A673 (cell line): Measurements from ENCODE around the gene BACE2. TPM values are rescaled to one million over a fixed set of nuclear protein-coding genes. Genes with fewer than 3 reads are reported as not detected.

Experiments
- BruUV-seq: library from RNA; stranded (reverse); fragments of 400-500 nt; replicated peaks from 2 replicates; lab custom pipeline; 2021; lab: Mats Ljungman, UMichigan
- CTCF ChIA-PET: fragments of 300-600 bp; sonication (Branson Sonifier 250); formaldehyde crosslinking; loops from one replicate; lab custom pipeline; 2022; ENCODE audit warnings: antibody characterized with exemption; lab: Charles Lee
- POLR2A ChIA-PET: fragments of 300-600 bp; sonication (Branson Sonifier 250); formaldehyde crosslinking; loops from one replicate; lab custom pipeline; 2022; ENCODE audit warnings: antibody characterized with exemption; ENCODE audit not compliant: low non-redundant PET; lab: Charles Lee
- DNase-seq: peaks from one replicate; pipeline ENCODE4 v3.0.0-alpha.2; 2015; ENCODE audit warnings: low spot score
- H3K27ac ChIP-seq: fragments of 200-600 bp; sonication (generic); 2 replicates; pipeline ENCODE4 v1.5.1; 2016; ENCODE audit warnings: mixed run types, low read depth, mild to moderate bottlenecking, mixed read lengths, antibody characterized with exemption, low read length; ENCODE audit not compliant: poor library complexity, severe bottlenecking
- H3K27me3 ChIP-seq: fragments of 200-600 bp; sonication (generic); replicated peaks from 2 replicates; pipeline ENCODE4 v1.6.1; 2017; ENCODE audit warnings: mixed run types, low read depth, mild to moderate bottlenecking, mixed read lengths, antibody characterized with exemption, low read length; ENCODE audit not compliant: insufficient read depth, poor library complexity
- H3K36me3 ChIP-seq: fragments of 200-600 bp; sonication (generic); 2 replicates; pipeline ENCODE4 v1.6.1; 2016; ENCODE audit warnings: mixed run types, mild to moderate bottlenecking, mixed read lengths, antibody characterized with exemption, low read length; ENCODE audit not compliant: insufficient read depth, poor library complexity, severe bottlenecking
- H3K4me1 ChIP-seq: fragments of 200-600 bp; sonication (generic); 2 replicates; pipeline ENCODE4 v1.6.1; 2017; ENCODE audit warnings: mixed run types, mild to moderate bottlenecking, mixed read lengths, antibody characterized with exemption, low read length; ENCODE audit not compliant: insufficient read depth, poor library complexity, severe bottlenecking
- H3K4me3 ChIP-seq: fragments of 200-600 bp; sonication (generic); 2 replicates; pipeline ENCODE4 v1.5.1; 2016; ENCODE audit warnings: low read depth, mixed run types, mild to moderate bottlenecking, mixed read lengths, low read length; ENCODE audit not compliant: poor library complexity, severe bottlenecking
- H3K9me3 ChIP-seq: fragments of 200-600 bp; sonication (generic); 2 replicates; pipeline ENCODE4 v1.6.1; 2016; ENCODE audit warnings: mixed run types, low read depth, mild to moderate bottlenecking, mixed read lengths, antibody characterized with exemption, low read length; ENCODE audit not compliant: poor library complexity, severe bottlenecking
- EZH2 ChIP-seq: fragments of 200-600 bp; sonication (generic); IDR thresholded peaks from 2 replicates; pipeline ENCODE4 v1.6.1; 2017; ENCODE audit warnings: borderline replicate concordance, low read depth, mild to moderate bottlenecking, mixed read lengths, antibody characterized with exemption, low read length; ENCODE audit not compliant: poor library complexity, severe bottlenecking
- intact Hi-C: fragments of 100-400 bp; cut with micrococcal nuclease; formaldehyde crosslinking; loops from one replicate; pipeline ENCODE4 v1.10.0; 2022; ENCODE audit not compliant: unreplicated experiment
- total RNA-seq: library from RNA; stranded (reverse); gene quantifications from 2 replicates; pipeline ENCODE4 v1.2.3, GENCODE V29; 2021
- TF ChIP-seq, protein P1 (sequence below): fragments of 300-800, 200-600 bp; sonication (generic); conservative IDR thresholded peaks from 2 replicates; pipeline ENCODE4 v1.5.1; 2017; ENCODE audit warnings: low read depth, mild to moderate bottlenecking, antibody characterized with exemption, low read length, moderate library complexity, mixed read lengths

Gene BACE2
- total RNA-seq, 1 experiment from 2014 or later = 6.9 TPM

DNA sequence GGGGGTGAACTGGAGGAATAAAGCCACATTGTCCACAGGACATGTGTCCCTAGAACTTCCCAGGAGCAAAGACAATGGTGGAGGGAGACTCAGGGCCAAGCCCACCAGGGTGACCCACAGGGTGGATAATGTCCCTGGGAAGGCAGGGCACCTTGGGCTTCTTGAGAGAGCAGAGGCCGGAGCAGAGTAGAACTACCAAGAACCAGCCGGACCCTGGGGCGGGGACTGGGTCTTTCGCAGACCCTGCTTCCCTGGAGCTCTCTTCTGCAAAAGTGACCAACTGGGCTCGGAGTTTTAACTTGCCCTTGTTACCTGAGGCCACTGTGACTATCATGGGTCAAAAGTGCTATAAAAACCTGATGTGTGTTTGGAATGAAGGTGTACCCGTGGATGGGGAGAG, 147.8 kb downstream of the BACE2 start:
- intact Hi-C loops = no loop called here
- CTCF ChIA-PET = no interaction called here

DNA sequence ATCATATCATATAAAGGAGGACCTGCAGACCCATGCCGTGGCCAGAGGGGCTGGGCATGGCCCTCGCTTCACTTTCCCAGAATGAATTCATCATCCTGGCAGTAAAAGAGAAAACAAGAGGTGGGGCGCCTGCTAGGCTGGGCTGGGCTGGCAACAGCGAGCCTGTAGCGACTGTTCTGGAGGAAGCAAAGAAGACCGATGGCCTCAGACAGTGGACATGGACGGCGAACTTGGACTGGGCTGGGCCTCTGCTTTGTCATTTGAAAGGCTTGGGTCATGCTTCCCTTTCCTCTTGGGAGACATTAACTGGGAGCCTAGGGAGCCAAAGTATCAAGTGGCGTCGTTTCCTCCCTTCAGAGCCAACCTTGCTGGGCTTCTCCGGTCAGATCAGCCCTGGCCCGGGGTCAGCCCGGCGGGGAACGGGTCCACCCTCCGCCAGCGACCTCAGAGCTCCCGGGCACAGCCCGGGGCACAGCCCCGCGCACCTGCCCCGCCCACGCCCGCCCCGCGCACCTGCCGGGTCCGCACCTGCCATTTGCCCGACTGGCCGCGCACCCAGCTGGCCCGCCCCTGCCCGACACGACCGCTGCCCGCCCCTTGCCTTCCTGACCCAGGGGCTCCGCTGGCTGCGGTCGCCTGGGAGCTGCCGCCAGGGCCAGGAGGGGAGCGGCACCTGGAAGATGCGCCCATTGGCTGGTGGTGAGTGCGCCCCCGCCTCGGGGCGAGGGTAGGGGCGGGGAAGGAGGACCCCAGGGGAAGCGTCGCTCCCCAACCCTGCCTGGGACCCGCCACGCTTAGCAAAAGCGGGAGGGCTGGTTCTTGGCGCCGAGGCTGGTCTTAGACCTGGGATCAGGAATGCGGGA, 148.5 kb downstream of the BACE2 start, which contains the start of gene FAM3B:
TSS of gene FAM3B (plus strand) at position 602 of the 863 bp plus-strand sequence. CDS start at position 681, 79 bp downstream.
- intact Hi-C loops = no loop called here
- ChIA-PET POLR2A (no interaction called here), CTCF (no interaction called here)
- Histone ChIP-seq H3K4me1 (no peaks in the 10 kb centered on the region), H3K9me3 (no peaks in the 10 kb centered on the region), H3K36me3 (no peaks in the 10 kb centered on the region), H3K4me3 (no peak within 1 kb of the TSS), H3K27me3 (peaks cover 26% of the 10 kb centered on the region), H3K27ac (no peak within 1 kb of the TSS)
- BruUV-seq = no TSS peak
- DNase-seq = no peak
- peak; percentile 35 for TF ChIP-seq EZH2
- TF ChIP-seq, protein P1, sequence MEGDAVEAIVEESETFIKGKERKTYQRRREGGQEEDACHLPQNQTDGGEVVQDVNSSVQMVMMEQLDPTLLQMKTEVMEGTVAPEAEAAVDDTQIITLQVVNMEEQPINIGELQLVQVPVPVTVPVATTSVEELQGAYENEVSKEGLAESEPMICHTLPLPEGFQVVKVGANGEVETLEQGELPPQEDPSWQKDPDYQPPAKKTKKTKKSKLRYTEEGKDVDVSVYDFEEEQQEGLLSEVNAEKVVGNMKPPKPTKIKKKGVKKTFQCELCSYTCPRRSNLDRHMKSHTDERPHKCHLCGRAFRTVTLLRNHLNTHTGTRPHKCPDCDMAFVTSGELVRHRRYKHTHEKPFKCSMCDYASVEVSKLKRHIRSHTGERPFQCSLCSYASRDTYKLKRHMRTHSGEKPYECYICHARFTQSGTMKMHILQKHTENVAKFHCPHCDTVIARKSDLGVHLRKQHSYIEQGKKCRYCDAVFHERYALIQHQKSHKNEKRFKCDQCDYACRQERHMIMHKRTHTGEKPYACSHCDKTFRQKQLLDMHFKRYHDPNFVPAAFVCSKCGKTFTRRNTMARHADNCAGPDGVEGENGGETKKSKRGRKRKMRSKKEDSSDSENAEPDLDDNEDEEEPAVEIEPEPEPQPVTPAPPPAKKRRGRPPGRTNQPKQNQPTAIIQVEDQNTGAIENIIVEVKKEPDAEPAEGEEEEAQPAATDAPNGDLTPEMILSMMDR = no peak

More for the DNA sequence above, 147.8 kb downstream of the BACE2 start:
- no peaks in the 10 kb centered on the region for H3K4me1 ChIP-seq
- DNase-seq = no peak
- no peak overlapping the region for H3K27ac ChIP-seq
- BruUV-seq = no TSS peak
- POLR2A ChIA-PET = no interaction called here
- TF ChIP-seq, protein P1 = no peak
- no peak for TF ChIP-seq EZH2
- no peaks in the 10 kb centered on the region for H3K9me3 ChIP-seq
- H3K4me3 ChIP-seq = no peak overlapping the region
- H3K27me3 ChIP-seq = peaks cover 26% of the 10 kb centered on the region
- no peaks in the 10 kb centered on the region for H3K36me3 ChIP-seq

DNA sequence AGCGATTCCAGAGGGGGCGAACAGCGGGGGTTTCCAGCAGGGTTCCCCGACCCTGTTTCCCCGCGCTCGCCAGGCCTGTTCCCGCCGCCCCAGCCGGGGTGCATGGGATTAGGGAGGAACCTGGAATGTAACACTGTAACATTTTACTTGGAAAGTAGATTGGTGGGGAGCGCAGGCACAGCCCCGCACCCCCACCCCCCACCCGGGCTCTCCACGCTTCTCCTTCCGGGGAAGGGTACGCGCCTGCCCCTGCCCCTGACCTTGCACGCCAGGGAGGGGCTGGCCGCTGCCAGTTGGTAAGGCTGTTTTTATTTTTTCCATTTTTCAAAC, 149.1 kb downstream of the BACE2 start:
- DNase-seq = no peak
- no peak overlapping the region for H3K4me3 ChIP-seq
- H3K9me3 ChIP-seq = no peaks in the 10 kb centered on the region
- ChIA-PET POLR2A (no interaction called here), CTCF (no interaction called here)
- no peak overlapping the region for H3K27ac ChIP-seq
- H3K36me3 ChIP-seq = no peaks in the 10 kb centered on the region
- no peak for TF ChIP-seq EZH2
- TF ChIP-seq, protein P1 = no peak
- no peaks in the 10 kb centered on the region for H3K4me1 ChIP-seq
- intact Hi-C loops = no loop called here
- peaks cover 26% of the 10 kb centered on the region for H3K27me3 ChIP-seq
- BruUV-seq = no TSS peak
